ENCODE measurements around the gene KLHDC10. TPM values are rescaled to one million over a fixed set of nuclear protein-coding genes. Genes with fewer than 3 reads are reported as not detected.

Gene KLHDC10
- total and polyA plus RNA-seq, 2 donors (not counting 1 experiment from before 2014, with no cell fraction given) = 7.1 to 25.7 TPM

DNA sequence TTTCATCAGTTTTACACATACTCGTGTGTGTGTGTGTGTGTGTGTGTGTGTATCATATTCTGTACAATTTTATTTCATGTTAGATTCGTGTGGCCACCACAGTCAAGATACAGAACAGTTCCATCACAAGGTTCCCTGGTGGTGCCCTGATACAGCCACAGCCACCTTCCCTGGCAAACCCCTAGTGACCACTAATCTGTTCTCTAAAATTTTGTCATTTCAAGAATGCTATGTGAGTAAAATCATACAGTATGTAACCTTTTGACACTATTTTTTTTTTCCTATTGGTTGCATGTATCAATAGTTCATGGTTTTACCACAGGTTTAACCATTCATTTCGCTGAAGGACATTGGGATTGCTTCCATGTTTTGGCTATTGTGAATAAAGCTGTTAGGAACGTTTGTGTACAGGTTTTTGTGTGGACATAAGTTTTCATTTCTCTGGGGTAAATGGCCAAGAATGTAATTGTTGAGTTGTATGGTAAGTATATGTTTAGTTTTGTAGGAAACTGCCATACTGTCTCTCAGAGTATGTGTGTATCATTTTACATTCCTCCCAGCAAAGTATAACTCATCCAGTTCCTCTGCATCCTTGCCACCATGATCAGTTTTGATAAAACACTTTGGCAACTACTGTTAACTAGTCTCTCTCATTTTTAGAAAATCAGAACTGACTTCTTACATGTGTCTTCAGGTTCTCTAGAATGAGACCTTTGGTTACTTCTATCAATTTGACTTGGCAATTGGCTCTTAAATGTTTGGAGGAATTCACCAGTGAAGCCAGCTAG, 20.6 kb downstream of the KLHDC10 start:
- Mint-ChIP-seq H3K4me3 (no peak overlapping the region), H3K9me3 (ENCODE audit: insufficient read depth) (no peaks in the 10 kb centered on the region), H3K27me3 (no peaks in the 10 kb centered on the region), H3K27ac (peak overlapping the region; percentile 28), H3K4me1 (peaks cover 27% of the 10 kb centered on the region)
- no peaks in the 10 kb centered on the region for H3K27me3 ChIP-seq (replicated peaks in 1 of 4; ENCODE audit: control extremely low read depth in 1 of 4, control insufficient read depth in 3 of 4, insufficient read depth in 4 of 4, low read length in 3 of 4)
- peak overlapping the region in 1 of 2 donors; percentile 82 for H3K27ac ChIP-seq (ENCODE audit: low read length in 2 of 2)
- H3K4me1 ChIP-seq (ENCODE audit: control insufficient read depth in 2 of 2, insufficient read depth in 2 of 2, low read length in 2 of 2) = peaks cover 12 to 18% of the 10 kb centered on the region in 2 donors
- CTCF ChIA-PET = no interaction called here
- peaks cover 0 to 2% of the 10 kb centered on the region in 2 experiments for H3K36me3 ChIP-seq (replicated peaks in 1 of 2; ENCODE audit: control extremely low read depth in 1 of 2, control insufficient read depth in 1 of 2, extremely low read depth in 1 of 2, insufficient read depth in 2 of 2, low read length in 1 of 2)
- DNase-seq (no peak), ATAC-seq (ENCODE audit: low read depth) (no peak)
- H3K79me2 ChIP-seq (ENCODE audit: control insufficient read depth, insufficient read depth, low read length) = peaks cover 76% of the 10 kb centered on the region
- H3K9ac ChIP-seq (ENCODE audit: low read length) = no peak overlapping the region
- TF ChIP-seq, protein P1, sequence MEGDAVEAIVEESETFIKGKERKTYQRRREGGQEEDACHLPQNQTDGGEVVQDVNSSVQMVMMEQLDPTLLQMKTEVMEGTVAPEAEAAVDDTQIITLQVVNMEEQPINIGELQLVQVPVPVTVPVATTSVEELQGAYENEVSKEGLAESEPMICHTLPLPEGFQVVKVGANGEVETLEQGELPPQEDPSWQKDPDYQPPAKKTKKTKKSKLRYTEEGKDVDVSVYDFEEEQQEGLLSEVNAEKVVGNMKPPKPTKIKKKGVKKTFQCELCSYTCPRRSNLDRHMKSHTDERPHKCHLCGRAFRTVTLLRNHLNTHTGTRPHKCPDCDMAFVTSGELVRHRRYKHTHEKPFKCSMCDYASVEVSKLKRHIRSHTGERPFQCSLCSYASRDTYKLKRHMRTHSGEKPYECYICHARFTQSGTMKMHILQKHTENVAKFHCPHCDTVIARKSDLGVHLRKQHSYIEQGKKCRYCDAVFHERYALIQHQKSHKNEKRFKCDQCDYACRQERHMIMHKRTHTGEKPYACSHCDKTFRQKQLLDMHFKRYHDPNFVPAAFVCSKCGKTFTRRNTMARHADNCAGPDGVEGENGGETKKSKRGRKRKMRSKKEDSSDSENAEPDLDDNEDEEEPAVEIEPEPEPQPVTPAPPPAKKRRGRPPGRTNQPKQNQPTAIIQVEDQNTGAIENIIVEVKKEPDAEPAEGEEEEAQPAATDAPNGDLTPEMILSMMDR (IDR thresholded peaks at IDR 0.05) = no peak
- no peak for TF ChIP-seq EZH2 (IDR thresholded peaks at IDR 0.05; ENCODE audit: borderline replicate concordance, insufficient read depth, low read depth, low read length, poor library complexity, severe bottlenecking)
- no peak overlapping the region for H3K4me3 ChIP-seq (ENCODE audit: control extremely low read depth in 1 of 5, extremely low read depth in 1 of 5, insufficient read depth in 1 of 5, low read depth in 2 of 5, low read length in 4 of 5)
- no peak overlapping the region for H2AFZ ChIP-seq (ENCODE audit: insufficient read depth, low read depth, low read length, poor library complexity, severe bottlenecking)
- no peaks in the 10 kb centered on the region for H3K9me3 ChIP-seq (ENCODE audit: control extremely low read depth in 1 of 3, control insufficient read depth in 2 of 3, insufficient read depth in 1 of 3, low read length in 2 of 3)
- POLR2A ChIA-PET = no interaction called here
- WGBS (ENCODE audit: insufficient coverage) = 65% methylated on average over 2 of the region's 4 CpGs
- H3K4me2 ChIP-seq (replicated peaks; ENCODE audit: low read depth, low read length, poor library complexity, severe bottlenecking) = no peak overlapping the region
- intact Hi-C loops (cut with micrococcal nuclease) = no loop called here
- peaks cover 7% of the 10 kb centered on the region for H4K20me1 ChIP-seq (ENCODE audit: control insufficient read depth, insufficient read depth, low read length, poor library complexity, severe bottlenecking)

DNA sequence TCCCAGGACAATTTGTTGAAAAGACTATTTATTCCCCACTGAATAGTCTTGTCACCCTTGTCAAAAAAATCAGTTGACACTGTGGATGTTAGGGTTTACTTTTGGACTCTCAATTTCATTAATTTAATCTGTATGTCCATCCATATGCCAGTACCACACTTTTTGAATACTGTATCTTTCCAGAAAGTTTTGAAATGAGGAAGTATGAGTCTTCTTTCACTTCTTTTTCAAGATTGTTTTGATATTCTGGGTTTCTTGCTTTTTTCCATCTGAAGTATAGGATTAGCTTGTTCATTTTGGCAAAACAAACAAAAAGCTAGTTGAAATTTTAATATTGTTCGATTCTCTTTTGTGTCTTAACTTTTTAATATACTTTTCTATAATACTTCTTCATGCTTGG, 21.7 kb downstream of the KLHDC10 start:
- H3K36me3 ChIP-seq (replicated peaks in 1 of 2; ENCODE audit: control extremely low read depth in 1 of 2, control insufficient read depth in 1 of 2, extremely low read depth in 1 of 2, insufficient read depth in 2 of 2, low read length in 1 of 2) = peaks cover 0 to 2% of the 10 kb centered on the region in 2 experiments
- peak overlapping the region; percentile 76 for H3K4me3 Mint-ChIP-seq
- peak overlapping the region; percentile 39 to 82 for H3K27ac ChIP-seq (ENCODE audit: low read length in 2 of 2)
- H2AFZ ChIP-seq (ENCODE audit: insufficient read depth, low read depth, low read length, poor library complexity, severe bottlenecking) = peak overlapping the region; percentile 63
- no peaks in the 10 kb centered on the region for H3K9me3 Mint-ChIP-seq (ENCODE audit: insufficient read depth)
- ATAC-seq (ENCODE audit: low read depth) = no peak
- peaks cover 12 to 18% of the 10 kb centered on the region in 2 donors for H3K4me1 ChIP-seq (ENCODE audit: control insufficient read depth in 2 of 2, insufficient read depth in 2 of 2, low read length in 2 of 2)
- H3K9me3 ChIP-seq (ENCODE audit: control extremely low read depth in 1 of 3, control insufficient read depth in 2 of 3, insufficient read depth in 1 of 3, low read length in 2 of 3) = no peaks in the 10 kb centered on the region
- DNase-seq = peak; percentile 22
- WGBS (ENCODE audit: insufficient coverage) = no CpG with 5 or more reads among the region's 1 CpG
- peaks cover 25% of the 10 kb centered on the region for H3K4me1 Mint-ChIP-seq
- ChIA-PET POLR2A (no interaction called here), CTCF (no interaction called here)
- peak overlapping the region; percentile 89 for H3K27ac Mint-ChIP-seq
- H4K20me1 ChIP-seq (ENCODE audit: control insufficient read depth, insufficient read depth, low read length, poor library complexity, severe bottlenecking) = peaks cover 10% of the 10 kb centered on the region
- peak overlapping the region; percentile 44 for H3K9ac ChIP-seq (ENCODE audit: low read length)
- intact Hi-C loops (cut with micrococcal nuclease) = no loop called here
- H3K27me3 Mint-ChIP-seq = no peaks in the 10 kb centered on the region
- peak overlapping the region in 3 of 5 experiments; percentile 15 to 37 (median 25) for H3K4me3 ChIP-seq (ENCODE audit: control extremely low read depth in 1 of 5, extremely low read depth in 1 of 5, insufficient read depth in 1 of 5, low read depth in 2 of 5, low read length in 4 of 5)
- H3K4me2 ChIP-seq (replicated peaks; ENCODE audit: low read depth, low read length, poor library complexity, severe bottlenecking) = peak overlapping the region; percentile 60
- TF ChIP-seq EZH2 (IDR thresholded peaks at IDR 0.05; ENCODE audit: borderline replicate concordance, insufficient read depth, low read depth, low read length, poor library complexity, severe bottlenecking) = no peak
- TF ChIP-seq, protein P1 (IDR thresholded peaks at IDR 0.05) = no peak
- peaks cover 66% of the 10 kb centered on the region for H3K79me2 ChIP-seq (ENCODE audit: control insufficient read depth, insufficient read depth, low read length)
- H3K27me3 ChIP-seq (replicated peaks in 1 of 4; ENCODE audit: control extremely low read depth in 1 of 4, control insufficient read depth in 3 of 4, insufficient read depth in 4 of 4, low read length in 3 of 4) = no peaks in the 10 kb centered on the region

Measured in B cell (primary cell).